H9 (cell line): ENCODE data around the gene RNASE8. TPM values are rescaled to one million over a fixed set of nuclear protein-coding genes. Genes with fewer than 3 reads are reported as not detected.

Experiments
- DNase-seq: peaks from one replicate; pipeline ENCODE4 v3.0.0-alpha.2; 2017
- H2AFZ ChIP-seq: one replicate; pipeline ENCODE4 v1.6.1; 2013; ENCODE audit warnings: mild to moderate bottlenecking, low read length, control low read depth, moderate library complexity
- H2AK5ac ChIP-seq: 2 replicates; pipeline ENCODE4 v1.6.1; 2013; ENCODE audit warnings: low read length, control low read depth, mixed read lengths; ENCODE audit not compliant: insufficient read length
- H2BK120ac ChIP-seq: one replicate; pipeline ENCODE4 v1.6.1; 2013; ENCODE audit warnings: low read depth, mild to moderate bottlenecking, low read length, control low read depth, inconsistent platforms; ENCODE audit not compliant: poor library complexity, severe bottlenecking
- H2BK12ac ChIP-seq: 2 replicates; pipeline ENCODE4 v1.6.1; 2013; ENCODE audit warnings: low read length, control low read depth, mixed read lengths, low read depth; ENCODE audit not compliant: insufficient read length
- H2BK15ac ChIP-seq: 2 replicates; pipeline ENCODE4 v1.6.1; 2013; ENCODE audit warnings: low read depth, low read length, control low read depth
- H2BK20ac ChIP-seq: one replicate; pipeline ENCODE4 v1.6.1; 2013; ENCODE audit warnings: low read depth, mild to moderate bottlenecking, low read length, control low read depth, inconsistent platforms; ENCODE audit not compliant: poor library complexity, severe bottlenecking
- H2BK5ac ChIP-seq: 2 replicates; pipeline ENCODE4 v1.6.1; 2013; ENCODE audit warnings: low read length, control low read depth, mixed read lengths; ENCODE audit not compliant: insufficient read length
- H3K14ac ChIP-seq: 2 replicates; pipeline ENCODE4 v1.6.1; 2013; ENCODE audit warnings: low read length, control low read depth; ENCODE audit not compliant: insufficient read depth
- H3K18ac ChIP-seq: 2 replicates; pipeline ENCODE4 v1.6.1; 2013; ENCODE audit warnings: low read depth, mild to moderate bottlenecking, mixed read lengths, low read length, control low read depth; ENCODE audit not compliant: insufficient read length
- H3K23ac ChIP-seq: 2 replicates; pipeline ENCODE4 v1.6.1; 2013; ENCODE audit warnings: low read length, control low read depth, mixed read lengths, low read depth; ENCODE audit not compliant: insufficient read length
- H3K23me2 ChIP-seq: 2 replicates; pipeline ENCODE4 v1.6.1; 2013; ENCODE audit warnings: low read depth, mild to moderate bottlenecking, mixed read lengths, low read length, control low read depth; ENCODE audit not compliant: insufficient read length, poor library complexity, severe bottlenecking
- H3K27ac ChIP-seq: 2 replicates; pipeline ENCODE4 v1.5.1; 2013; ENCODE audit warnings: low read length, control low read depth, mixed read lengths, low read depth; ENCODE audit not compliant: insufficient read length
- H3K27me3 ChIP-seq: 2 replicates; pipeline ENCODE4 v1.6.1; 2013; ENCODE audit warnings: low read length, control low read depth, inconsistent platforms; ENCODE audit not compliant: insufficient read depth
- H3K4ac ChIP-seq: 2 replicates; pipeline ENCODE4 v1.6.1; 2013; ENCODE audit warnings: low read depth, mild to moderate bottlenecking, control low read depth, inconsistent platforms, low read length, moderate library complexity
- H3K4me1 ChIP-seq: 2 replicates; pipeline ENCODE4 v1.6.1; 2013; ENCODE audit warnings: low read length, control low read depth, inconsistent platforms; ENCODE audit not compliant: insufficient read depth
- H3K4me2 ChIP-seq: 2 replicates; pipeline ENCODE4 v1.6.1; 2013; ENCODE audit warnings: low read length, control low read depth, mixed read lengths; ENCODE audit not compliant: insufficient read length, insufficient read depth
- H3K56ac ChIP-seq: 2 replicates; pipeline ENCODE4 v1.6.1; 2013; ENCODE audit warnings: low read depth, mild to moderate bottlenecking, mixed read lengths, low read length, control low read depth; ENCODE audit not compliant: insufficient read length
- H3K79me1 ChIP-seq: 2 replicates; pipeline ENCODE4 v1.6.1; 2013; ENCODE audit warnings: low read depth, mild to moderate bottlenecking, moderate library complexity, low read length, control low read depth, inconsistent platforms; ENCODE audit not compliant: insufficient read depth, poor library complexity, severe bottlenecking
- H3K79me2 ChIP-seq: 2 replicates; pipeline ENCODE4 v1.6.1; 2013; ENCODE audit warnings: low read length, control low read depth, inconsistent platforms; ENCODE audit not compliant: insufficient read depth
- H3K9ac ChIP-seq: 2 replicates; pipeline ENCODE4 v1.6.1; 2013; ENCODE audit warnings: low read length, control low read depth, mixed read lengths; ENCODE audit not compliant: insufficient read length; ENCODE audit errors: extremely low read depth
- H3K9me3 ChIP-seq: one replicate; pipeline ENCODE4 v1.6.1; 2013; ENCODE audit warnings: low read depth, low read length, inconsistent platforms; ENCODE audit not compliant: control insufficient read depth
- H3T11ph ChIP-seq: one replicate; pipeline ENCODE4 v1.6.1; 2013; ENCODE audit warnings: mild to moderate bottlenecking, low read length, control low read depth, inconsistent platforms
- H4K20me1 ChIP-seq: one replicate; pipeline ENCODE4 v1.6.1; 2013; ENCODE audit not compliant: control insufficient read depth, insufficient read length, insufficient read depth
- H4K5ac ChIP-seq: 2 replicates; pipeline ENCODE4 v1.6.1; 2013; ENCODE audit warnings: low read depth, mild to moderate bottlenecking, mixed read lengths, low read length, control low read depth; ENCODE audit not compliant: insufficient read length
- H4K8ac ChIP-seq: replicated peaks from 2 replicates; pipeline ENCODE4 v1.6.1; 2013; ENCODE audit warnings: low read length, control low read depth, mixed read lengths, low read depth; ENCODE audit not compliant: insufficient read length
- H4K91ac ChIP-seq: 2 replicates; pipeline ENCODE4 v1.6.1; 2013; ENCODE audit warnings: low read depth, mild to moderate bottlenecking, moderate library complexity, mixed read lengths, low read length, control low read depth; ENCODE audit not compliant: insufficient read length
- H3K27ac Mint-ChIP-seq, 3 experiments: 2 replicates in 2 of 3; 3 replicates in 1 of 3; pipeline ENCODE4 v1.8.0; 2020 to 2021; ENCODE audit warnings: mixed read lengths in 3 of 3, mild to moderate bottlenecking in 1 of 3, moderate library complexity in 1 of 3
- H3K27me3 Mint-ChIP-seq: 2 replicates; pipeline ENCODE4 v1.8.0; 2021; ENCODE audit warnings: low read depth, mild to moderate bottlenecking, moderate library complexity, mixed read lengths
- H3K36me3 Mint-ChIP-seq, 3 experiments: 2 replicates in 2 of 3; 3 replicates in 1 of 3; pipeline ENCODE4 v1.8.0; 2020 to 2021; ENCODE audit warnings: low read depth in 3 of 3, mixed read lengths in 3 of 3; ENCODE audit not compliant: insufficient read depth in 1 of 3
- H3K4me1 Mint-ChIP-seq, 2 experiments: 2 replicates each; pipeline ENCODE4 v1.8.0; 2020; ENCODE audit warnings: mixed read lengths in 2 of 2
- H3K4me3 Mint-ChIP-seq, 2 experiments: 2 replicates in 1 of 2; 3 replicates in 1 of 2; pipeline ENCODE4 v1.8.0; 2020 to 2021; ENCODE audit warnings: mild to moderate bottlenecking in 2 of 2, mixed read lengths in 2 of 2, moderate library complexity in 1 of 2
- H3K9me3 Mint-ChIP-seq, 2 experiments: 2 replicates in 1 of 2; 3 replicates in 1 of 2; pipeline ENCODE4 v1.8.0; 2020; ENCODE audit warnings: mild to moderate bottlenecking in 2 of 2, mixed read lengths in 2 of 2, moderate library complexity in 1 of 2
- WGBS: extraction: QIAGEN DNeasy Blood & Tissue Kit; methylation state at CpG from one replicate; pipeline ENCODE4 v1.1.7; 2013; ENCODE audit warnings: missing lambda C conversion rate, low lambda C conversion rate, mixed read lengths; ENCODE audit not compliant: insufficient read length; ENCODE audit errors: extremely low coverage; 5-methylcytosine and 5-hydroxymethylcytosine counted together
- total RNA-seq: library from RNA; stranded (reverse); gene quantifications from 2 replicates; pipeline ENCODE4 v1.2.1, GENCODE V29; 2021
- TF ChIP-seq, protein P1 (sequence below): fragments of 200-600 bp; sonication (generic); conservative IDR thresholded peaks from 3 replicates; pipeline ENCODE4 v1.8.0; 2021; ENCODE audit warnings: antibody characterized with exemption, mild to moderate bottlenecking

Gene RNASE8
- total RNA-seq, 1 experiment from 2014 or later = not detected

DNA sequence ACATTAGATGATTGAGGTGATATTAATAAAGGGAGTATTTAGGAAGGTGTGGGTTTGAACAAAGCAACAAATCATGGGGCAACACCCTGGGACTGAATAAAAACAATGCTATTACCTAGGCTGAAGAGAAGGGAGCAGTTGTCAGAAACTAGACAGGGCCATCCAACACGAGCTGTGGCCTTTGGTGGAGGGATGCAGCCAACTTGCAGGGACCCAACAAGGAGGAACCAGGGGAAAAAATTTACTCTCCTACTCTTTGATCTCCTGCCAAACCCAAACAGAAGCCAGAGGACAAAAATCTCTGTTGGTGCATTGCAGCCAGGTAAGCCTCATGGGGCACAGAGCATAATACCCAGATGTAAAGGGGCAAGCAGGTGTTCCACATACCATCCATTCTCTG lies 46.5 kb upstream of the RNASE8 start:
- TF ChIP-seq, protein P1, sequence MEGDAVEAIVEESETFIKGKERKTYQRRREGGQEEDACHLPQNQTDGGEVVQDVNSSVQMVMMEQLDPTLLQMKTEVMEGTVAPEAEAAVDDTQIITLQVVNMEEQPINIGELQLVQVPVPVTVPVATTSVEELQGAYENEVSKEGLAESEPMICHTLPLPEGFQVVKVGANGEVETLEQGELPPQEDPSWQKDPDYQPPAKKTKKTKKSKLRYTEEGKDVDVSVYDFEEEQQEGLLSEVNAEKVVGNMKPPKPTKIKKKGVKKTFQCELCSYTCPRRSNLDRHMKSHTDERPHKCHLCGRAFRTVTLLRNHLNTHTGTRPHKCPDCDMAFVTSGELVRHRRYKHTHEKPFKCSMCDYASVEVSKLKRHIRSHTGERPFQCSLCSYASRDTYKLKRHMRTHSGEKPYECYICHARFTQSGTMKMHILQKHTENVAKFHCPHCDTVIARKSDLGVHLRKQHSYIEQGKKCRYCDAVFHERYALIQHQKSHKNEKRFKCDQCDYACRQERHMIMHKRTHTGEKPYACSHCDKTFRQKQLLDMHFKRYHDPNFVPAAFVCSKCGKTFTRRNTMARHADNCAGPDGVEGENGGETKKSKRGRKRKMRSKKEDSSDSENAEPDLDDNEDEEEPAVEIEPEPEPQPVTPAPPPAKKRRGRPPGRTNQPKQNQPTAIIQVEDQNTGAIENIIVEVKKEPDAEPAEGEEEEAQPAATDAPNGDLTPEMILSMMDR = no peak
- Mint-ChIP-seq H3K27me3 (peaks cover 9% of the 10 kb centered on the region), H3K36me3 (no peaks in the 10 kb centered on the region), H3K27ac (no peak overlapping the region), H3K9me3 (no peaks in the 10 kb centered on the region), H3K4me1 (peaks cover 13 to 18% of the 10 kb centered on the region in 2 experiments), H3K4me3 (no peak overlapping the region)
- no peak overlapping the region for H3K23ac ChIP-seq
- H2BK15ac ChIP-seq = no peak overlapping the region
- no peak overlapping the region for H4K5ac ChIP-seq
- no peak overlapping the region for H2BK120ac ChIP-seq
- no peak overlapping the region for H4K91ac ChIP-seq
- H3K14ac ChIP-seq = no peak overlapping the region
- H4K20me1 ChIP-seq = no peaks in the 10 kb centered on the region
- no peak for DNase-seq
- no peak overlapping the region for H3K9ac ChIP-seq
- no peaks in the 10 kb centered on the region for H3K9me3 ChIP-seq
- H4K8ac ChIP-seq = no peak overlapping the region
- H3K18ac ChIP-seq = no peak overlapping the region
- no peak overlapping the region for H2BK12ac ChIP-seq
- H3K4ac ChIP-seq = no peak overlapping the region
- H2AK5ac ChIP-seq = no peak overlapping the region
- H3T11ph ChIP-seq = no peak overlapping the region
- no peaks in the 10 kb centered on the region for H3K79me1 ChIP-seq
- no peaks in the 10 kb centered on the region; the same call in 1 of the 2 replicates for H3K4me1 ChIP-seq
- H3K56ac ChIP-seq = no peak overlapping the region
- no peak overlapping the region for H2BK5ac ChIP-seq
- WGBS = no CpG with 5 or more reads among the region's 1 CpG
- no peaks in the 10 kb centered on the region for H3K79me2 ChIP-seq
- H2AFZ ChIP-seq = no peak overlapping the region
- no peak overlapping the region for H2BK20ac ChIP-seq
- no peaks in the 10 kb centered on the region for H3K23me2 ChIP-seq
- H3K27me3 ChIP-seq = no peaks in the 10 kb centered on the region
- no peak overlapping the region for H3K27ac ChIP-seq
- no peak overlapping the region for H3K4me2 ChIP-seq
